GM19023 (cell line): ENCODE results near the gene CNNM2.
"Not testable (repeated sequence)": the region's sequence is repeated elsewhere in the genome, so short reads cannot be mapped to it uniquely, and the experiment has no call there.

Source experiments
- ATAC-seq: cut with Tn5 transposase; IDR thresholded peaks from one replicate; pipeline ENCODE4 v1.9.1; 2021; ENCODE audit warnings: mild to moderate bottlenecking, moderate library complexity; ENCODE audit not compliant: unreplicated experiment

Gene CNNM2

DNA sequence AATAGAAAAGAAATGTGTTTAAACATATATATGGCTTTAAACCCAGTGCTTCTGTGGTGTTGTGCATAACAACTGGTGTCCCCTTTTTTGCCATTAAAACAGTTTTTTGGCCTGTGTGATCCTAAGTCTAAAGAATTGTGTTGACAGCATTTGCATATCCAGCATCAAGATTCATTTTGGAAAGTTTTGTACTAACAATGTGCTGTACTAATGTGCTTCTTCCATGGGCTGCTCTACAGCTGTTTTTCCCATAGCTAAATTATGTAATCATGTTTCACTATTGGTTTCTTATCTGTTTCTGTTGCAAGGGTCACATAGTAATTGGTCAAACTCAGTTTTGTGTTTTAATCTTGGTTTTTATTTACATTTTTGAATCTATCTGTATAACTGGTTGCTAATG lies 5.5 kb downstream of the CNNM2 start:
- no peak for ATAC-seq

DNA sequence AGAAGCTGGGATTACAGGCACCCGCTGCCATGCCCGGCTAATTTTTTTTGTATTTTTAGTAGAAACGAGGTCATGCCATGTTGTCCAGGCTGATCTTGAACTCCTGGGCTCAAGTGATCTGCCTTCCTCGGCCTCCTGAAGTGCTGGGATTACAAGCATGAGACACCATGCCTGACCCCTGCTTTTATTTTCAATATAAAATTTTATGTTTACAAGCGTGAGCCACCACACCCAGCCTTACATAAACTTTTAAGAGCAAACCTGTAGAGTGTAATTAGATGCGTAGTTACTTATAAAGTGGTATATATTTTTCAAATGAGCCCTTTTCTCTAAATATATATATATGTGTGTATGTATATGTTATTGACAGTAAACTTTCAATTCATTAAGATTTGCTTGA lies 8.7 kb downstream of the CNNM2 start:
- no peak for ATAC-seq

DNA sequence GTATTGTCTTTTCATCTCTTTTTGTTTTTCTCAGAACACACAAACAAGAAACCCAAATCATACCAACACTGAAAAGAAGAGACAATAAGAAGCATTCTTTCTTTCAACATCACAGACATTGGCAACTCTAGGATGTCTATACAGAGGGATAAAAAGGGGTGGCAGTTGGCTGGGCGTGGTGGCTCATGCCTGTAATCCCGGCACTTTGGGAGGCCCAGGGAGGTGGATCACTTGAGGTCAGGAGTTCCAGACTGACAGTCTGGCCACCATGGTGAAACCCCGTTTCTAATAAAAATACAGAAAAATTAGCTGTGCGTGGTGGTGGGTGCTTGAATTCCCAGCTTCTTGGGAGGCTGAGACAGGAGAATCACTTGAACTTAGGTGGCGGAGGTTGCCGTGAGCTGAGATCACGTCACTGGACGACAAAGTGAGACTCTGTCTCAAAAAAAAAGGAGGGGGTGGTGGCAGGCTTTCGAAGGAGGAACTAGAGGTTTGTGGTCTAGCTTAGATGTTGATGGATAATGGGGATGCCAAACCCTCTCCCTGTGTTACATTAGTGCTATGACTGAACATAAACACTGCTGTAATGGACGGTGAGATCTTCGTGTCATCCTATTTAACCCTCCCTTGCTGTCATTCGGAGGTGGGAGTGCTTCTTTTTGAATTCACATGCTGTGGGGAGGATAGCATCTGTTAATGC lies 9.4 kb downstream of the CNNM2 start:
- no peak for ATAC-seq

DNA sequence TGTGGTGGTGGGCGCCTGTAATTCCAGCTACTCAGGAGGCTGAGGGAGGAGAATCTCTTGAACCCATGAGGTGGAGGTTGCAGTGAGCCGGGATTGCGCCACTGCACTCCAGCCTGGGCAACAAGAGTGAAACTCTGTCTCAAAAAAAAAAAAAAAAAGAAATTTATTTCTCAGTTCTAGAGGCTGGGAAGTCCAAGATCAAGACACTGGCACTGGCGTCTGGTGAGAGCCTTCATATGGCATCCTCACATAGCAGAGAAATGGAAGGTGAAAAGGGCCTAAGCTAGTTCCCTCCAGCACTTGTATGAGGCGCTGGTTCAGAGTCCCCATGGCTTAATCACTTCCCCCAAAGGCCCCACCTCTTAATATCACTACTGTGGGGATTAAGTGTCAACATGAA lies 10.3 kb downstream of the CNNM2 start:
- ATAC-seq: not testable (repeated sequence)

DNA sequence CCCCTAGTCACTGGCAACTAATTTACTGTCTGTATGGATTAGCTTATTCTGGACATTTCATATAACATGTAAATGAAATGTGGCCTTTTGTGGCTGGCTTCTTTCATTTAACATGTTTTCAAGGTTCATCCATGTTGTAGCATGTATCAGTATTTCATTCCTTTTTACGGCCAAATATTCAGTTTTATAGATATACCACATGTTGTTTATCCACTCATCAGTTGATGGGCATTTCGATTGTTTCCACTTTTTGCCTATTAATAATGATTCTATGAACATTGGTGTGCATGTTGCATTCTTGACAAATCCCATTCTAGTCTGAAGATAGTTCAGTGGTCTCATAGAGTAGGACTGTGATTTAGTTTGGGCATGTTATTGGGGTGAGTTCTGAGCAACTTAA lies 12.6 kb downstream of the CNNM2 start:
- ATAC-seq: no peak

DNA sequence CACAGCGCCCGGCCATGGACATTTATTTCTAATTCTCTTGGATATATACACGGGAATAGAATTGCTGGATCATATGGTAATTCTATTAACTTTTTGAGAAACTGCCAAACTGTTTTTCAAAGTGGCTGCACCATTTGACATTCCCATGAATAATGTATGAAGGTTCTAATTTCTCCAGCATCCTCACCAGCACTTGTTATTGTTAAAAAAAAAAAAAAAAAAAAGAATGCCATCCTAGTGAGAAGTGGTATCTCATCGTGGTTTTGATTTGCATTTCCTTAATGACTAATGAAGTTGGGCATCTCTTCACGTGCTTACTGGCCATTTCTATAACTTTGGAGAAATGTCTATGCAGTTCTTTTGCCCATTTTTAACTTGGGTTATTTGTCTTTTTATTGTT lies 13.5 kb downstream of the CNNM2 start:
- ATAC-seq: no peak

DNA sequence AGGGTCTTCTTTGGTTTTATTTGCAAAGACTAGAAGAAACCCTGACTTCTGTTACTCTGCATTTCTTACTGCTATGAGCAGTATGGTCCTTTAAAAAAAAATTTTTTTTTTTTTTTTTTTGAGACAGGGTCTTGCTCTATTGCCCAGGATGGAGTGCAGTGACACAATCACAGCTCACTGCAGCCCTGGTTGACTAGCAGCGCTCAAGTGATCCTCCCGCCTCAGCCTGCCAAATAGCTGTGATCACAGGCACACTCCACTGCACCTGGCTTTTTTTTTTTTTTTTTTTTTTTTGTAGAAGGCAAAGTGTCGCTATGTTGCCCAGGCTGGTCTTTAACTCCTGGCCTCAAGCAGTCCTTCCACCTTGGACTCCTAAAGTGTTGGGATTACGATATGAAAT lies 17.4 kb downstream of the CNNM2 start:
- ATAC-seq: no peak

DNA sequence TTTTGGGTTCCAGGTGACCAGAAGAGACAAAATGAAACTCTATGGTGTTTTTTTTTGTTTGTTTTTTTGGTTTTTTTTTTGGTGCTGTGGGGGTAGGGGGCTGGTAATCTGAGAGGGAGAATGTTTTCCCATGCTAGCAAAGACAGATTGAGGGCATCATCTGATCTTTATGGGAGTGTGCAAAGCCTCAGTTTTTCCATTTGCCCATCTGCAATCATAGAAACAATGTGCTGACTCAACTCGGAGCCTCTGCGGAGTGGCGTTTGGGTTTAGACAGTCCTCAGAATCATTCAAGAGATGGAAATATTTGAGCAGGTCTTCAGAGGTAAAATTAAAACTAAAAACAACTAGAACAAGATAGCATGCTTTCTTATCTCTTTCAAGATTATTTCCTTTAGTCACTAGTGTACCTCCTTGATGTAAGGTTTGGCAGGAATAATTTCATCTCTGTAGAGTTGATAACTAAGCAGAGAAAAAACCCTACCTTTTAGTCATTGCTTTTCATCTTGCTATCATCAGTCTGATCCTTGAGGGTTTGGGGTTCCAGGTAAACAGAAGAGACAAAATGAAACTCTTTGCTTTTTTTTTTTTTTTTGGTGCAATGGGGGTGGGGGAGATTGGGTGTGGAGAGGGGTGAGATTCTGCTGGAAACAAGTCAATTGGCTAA lies 18.0 kb downstream of the CNNM2 start:
- ATAC-seq: no peak

DNA sequence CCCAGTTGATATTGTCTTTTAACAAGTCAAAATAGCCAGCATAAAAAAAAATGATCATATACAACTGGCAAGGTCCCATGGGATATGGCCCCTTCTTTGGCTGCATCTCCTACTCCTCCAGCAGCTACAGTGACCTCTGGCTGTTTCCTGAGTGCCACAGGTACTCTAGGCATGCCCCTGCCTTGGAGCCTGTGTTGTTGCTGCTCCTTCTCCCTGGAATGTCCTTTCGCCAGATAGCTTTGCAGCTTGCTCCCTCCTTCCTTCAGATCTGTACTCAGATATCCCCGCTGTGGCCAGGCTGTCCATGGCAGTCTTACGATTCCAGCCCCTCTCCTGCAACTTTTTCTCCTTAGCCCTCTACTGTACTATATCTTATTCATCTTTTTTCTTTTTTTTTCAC lies 23.3 kb downstream of the CNNM2 start:
- ATAC-seq: no peak

DNA sequence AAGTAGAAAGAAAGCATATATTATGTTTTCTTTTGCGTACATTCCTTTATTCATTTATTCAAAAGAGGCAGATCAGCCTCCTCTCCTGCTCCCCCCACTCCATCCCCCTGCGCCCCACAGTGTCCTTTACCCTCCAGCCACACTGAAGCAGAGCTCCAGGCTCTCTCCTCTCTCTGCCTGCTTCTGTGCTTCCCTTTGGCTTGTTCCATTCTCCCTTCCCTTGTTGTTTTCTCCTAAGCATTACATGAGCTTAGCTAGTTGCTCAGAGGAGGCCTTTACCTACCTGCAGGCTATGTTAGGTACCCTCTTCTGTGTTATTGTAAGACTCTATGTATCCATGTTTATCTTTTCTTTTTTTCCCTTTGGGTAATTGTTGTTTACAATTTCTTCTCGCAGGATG lies 27.4 kb downstream of the CNNM2 start:
- ATAC-seq: no peak

DNA sequence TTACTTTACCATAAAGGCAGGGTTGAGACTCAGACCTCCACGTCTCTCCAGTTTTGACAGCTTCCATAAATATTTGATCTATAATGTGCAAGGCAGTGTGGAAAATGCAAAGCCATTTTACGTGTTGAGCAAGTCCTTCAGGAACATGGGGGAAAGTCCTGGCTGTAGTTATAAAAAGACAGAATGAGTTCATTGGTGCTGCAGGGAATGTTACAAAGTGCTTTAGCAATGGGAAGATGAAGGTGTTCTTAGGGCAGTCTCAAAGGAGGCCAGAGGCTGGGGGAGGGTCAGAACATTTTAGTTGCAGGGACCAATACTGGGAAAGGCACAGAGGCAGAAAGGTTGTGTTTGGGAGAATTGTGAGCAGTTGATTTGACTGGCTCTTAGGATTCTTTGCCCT lies 27.9 kb downstream of the CNNM2 start:
- no peak for ATAC-seq

DNA sequence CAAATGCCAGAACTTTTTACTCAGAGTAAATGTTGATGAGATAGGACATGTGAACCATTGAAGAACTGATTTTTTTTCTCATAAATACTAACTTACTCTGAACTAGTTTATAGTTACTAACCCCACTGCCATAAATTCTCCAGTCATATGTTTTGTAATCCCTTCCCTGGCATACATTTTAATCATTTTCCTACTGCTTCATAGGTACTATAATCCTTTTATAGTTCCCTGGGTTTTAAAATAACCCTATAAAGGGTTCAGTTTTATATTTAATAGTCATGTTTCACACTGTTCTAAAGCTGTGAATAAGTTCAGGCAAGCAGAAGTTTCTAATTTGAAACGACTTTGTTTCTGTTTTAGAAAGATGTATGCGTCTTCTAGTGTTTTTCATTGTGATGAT lies 28.9 kb downstream of the CNNM2 start:
- no peak for ATAC-seq

DNA sequence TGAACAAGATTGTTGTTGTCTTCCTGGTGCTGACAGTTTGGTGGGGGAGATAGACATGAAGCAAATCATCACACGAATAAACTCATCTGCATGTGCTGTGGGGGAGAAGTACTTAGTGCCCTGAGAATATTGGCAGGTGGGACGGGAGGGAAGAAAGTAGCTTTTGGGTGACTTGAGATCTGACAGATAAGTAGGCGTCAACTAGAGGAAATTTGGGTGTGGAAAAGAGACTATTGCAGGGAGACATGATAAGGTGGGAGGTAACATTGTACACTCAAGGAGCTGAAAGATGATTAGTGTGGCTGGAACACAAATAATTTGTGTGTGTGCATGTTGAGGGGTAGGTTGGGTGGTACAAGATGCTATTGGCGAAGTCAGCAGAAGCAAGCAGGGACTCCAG lies 30.1 kb downstream of the CNNM2 start:
- no peak for ATAC-seq

DNA sequence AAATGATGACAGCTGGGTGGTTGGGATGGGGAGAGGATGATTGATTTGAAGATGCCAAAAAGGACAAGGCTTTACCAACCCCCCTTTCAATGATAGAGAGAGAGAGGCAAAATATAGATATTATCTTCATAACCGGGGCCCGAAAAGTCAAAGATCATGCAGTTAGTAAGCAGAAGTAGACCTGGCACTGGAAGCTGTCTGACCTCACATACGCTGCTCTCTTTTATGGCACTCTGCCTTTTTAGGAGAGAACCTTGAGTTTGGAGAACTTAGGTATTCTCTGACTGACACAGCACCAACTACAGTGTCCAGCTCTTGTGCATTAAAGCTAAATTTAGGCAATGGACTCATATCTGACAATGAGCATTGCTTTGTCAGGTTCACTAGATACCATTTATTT lies 30.7 kb downstream of the CNNM2 start:
- ATAC-seq: no peak

DNA sequence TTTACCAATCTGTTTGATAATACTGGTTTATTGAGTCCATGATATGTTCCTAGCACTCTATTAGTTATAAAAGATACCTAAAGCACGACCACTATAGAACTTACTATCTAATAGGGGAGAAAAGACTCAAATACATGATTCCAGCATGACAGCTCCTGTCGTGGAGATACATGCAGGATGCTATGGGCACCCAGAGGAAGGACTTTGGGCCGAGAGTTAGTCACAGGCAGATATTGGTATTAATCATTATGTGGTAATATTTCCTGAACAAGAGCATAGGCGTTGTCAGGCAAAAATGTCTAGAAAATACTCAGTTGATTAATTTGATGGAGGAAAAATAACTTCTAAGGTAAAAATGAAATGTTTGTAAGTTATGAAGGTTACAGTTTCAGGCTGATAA lies 31.8 kb downstream of the CNNM2 start:
- ATAC-seq: no peak

DNA sequence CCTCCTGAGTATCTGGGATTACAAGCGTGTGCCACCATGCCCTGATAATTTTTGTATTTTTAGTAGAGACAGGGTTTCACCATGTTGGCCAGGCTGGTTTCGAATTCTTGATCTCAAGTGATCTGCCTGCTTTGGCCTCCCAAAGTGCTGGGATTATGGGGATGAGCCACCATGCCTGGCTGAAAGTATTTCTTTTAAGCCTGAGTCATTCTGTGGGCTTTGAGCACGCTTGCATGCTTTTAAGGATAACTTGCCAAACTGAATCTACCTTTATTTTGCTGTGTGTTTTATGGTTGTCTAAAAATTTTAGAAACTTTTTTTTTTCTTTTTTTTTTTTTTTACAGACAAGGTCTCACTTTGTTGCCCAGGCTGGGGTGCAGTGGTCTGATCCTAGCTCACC lies 33.2 kb downstream of the CNNM2 start:
- ATAC-seq: no peak

DNA sequence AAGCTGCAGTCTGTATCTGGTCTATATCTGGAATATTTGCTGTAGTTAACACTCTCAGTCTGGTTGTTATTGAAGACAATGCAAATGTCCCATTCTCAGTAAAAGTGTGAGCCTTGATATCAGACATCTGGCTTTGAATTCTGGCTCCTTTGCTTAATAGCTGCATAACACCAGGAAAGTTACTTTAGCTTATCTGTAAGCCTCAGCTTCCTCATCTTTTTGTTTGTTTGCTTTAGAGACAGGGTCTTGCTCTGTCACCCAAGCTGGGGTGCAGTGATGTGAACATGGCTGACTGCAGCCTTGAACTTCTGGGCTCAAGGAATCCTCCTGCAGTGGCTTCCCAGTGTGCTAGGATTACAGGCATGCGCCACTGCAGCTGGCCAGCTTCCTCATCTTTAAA lies 41.3 kb downstream of the CNNM2 start:
- no peak for ATAC-seq

DNA sequence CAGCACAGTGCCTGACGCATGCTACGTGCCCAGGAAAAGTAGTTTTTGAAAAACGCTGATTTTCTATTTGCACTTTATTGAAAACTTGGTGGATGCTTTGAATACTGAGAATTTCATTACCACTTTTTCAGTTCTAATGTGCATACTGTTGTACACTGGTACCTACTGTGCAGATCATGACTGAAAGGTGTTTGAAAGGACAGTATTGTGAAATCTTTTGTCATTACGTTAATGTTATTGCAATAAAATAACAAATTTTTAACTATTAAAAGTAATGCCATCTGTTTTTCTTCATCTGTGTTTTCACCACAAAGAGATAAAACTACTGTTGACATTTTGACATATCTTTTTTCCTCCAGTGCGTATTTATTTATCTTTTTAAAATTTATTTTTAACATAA lies 42.1 kb downstream of the CNNM2 start:
- no peak for ATAC-seq

DNA sequence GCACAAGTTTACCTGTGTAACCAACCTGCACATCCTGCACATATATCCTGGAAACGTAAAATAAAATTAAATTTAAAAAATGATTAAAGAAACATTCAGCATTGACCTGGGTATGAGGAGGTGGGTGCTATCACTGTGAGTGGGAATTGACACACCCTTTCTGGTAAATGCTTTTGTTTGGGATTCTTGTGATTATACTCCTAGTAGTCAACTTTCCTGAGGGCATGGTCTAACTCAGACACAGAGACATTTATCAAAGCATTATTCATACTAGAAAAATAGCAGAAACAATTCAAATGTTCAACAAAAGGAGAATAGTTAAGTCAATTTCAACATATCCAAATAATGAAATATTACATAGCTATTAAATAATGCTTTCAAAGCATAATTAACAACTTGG lies 44.2 kb downstream of the CNNM2 start:
- no peak for ATAC-seq

DNA sequence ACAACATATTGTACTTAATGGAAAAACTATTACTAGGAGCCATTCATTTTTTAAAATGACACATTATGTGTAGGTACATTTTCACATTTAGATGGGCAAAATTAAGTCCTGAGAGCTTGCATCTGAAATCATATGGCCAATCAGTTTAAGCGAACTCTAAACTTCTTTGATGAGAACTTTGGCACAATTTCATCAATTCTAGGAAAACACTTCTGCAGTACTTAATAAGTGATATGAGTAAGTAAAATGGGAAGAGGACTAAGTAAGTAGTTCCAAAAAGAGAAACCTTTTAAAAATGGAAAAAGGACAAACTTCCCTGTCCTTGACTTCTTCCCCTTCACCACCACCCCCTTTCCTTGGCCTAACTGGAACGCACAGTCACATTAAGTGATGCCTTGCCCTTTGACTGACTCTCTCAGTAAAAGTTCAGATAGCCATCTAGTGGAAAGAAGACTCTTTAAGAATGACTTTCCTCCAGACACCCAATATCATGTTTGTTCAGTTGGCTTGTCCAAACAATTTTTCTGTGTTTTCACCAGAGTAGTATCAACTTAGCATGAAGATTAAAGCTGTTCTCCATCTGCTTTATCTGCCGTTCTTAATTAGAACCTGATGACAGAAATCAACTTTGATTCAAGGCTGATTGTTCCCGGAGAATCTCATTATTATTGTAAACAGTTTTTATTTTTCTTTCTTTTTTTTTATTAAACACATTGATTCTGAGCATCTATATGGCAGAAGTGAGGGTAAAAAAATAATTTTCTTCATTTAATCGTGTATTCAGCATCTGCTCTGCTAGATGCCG lies 45.1 kb downstream of the CNNM2 start:
- no peak for ATAC-seq

DNA sequence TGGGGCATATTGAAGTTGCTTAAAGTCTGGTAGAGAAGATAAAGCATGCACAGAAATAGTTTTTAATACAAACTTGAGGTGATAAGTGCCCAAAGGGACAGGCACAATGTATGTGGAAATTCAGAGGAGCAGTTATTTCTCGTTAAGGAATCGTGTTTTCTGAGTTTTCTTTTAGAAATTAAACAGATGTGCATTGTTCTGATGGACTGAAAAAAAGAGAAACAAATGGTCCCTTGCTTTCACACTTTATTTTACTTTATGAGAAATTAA lies 45.6 kb downstream of the CNNM2 start:
- ATAC-seq: no peak

DNA sequence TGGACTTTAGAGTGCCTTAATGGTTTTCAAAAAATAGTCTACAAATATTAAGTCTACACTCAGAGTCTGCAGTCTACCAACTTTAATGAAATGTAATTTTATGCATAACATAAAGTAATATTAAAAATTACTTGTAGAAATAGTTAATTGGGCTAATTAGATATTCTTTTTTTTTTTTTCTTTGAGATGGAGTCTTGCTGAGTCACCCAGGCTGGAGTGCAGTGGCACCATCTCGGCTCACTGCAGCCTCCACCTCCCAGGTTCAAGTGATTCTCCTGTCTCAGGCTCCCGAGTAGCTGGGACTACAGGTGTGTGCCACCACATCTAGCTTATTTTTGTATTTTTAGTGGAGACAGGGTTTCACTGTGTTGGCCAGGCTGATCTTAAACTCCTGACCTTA lies 46.0 kb downstream of the CNNM2 start:
- not testable (repeated sequence) for ATAC-seq
